HepG2 (cell line): ENCODE measurements around the gene IFT52. TPM values are rescaled to one million over a fixed set of nuclear protein-coding genes. Genes with fewer than 3 reads are reported as not detected.

Source experiments
- BCLAF1 ChIP-seq: fragments of 450-650 bp; IDR thresholded peaks from 2 replicates; pipeline ENCODE4 v1.6.1; 2017; ENCODE audit warnings: mild to moderate bottlenecking
- FOXK2 ChIP-seq: fragments of 450-650 bp; IDR thresholded peaks from 2 replicates; pipeline ENCODE4 v1.6.1; 2016
- HOXA5 ChIP-seq: sonication (generic); formaldehyde crosslinking; IDR thresholded peaks from 2 replicates; pipeline ENCODE4 v1.4.0; 2020; ENCODE audit warnings: missing genetic modification reagents
- IRF9 ChIP-seq: sonication (generic); formaldehyde crosslinking; IDR thresholded peaks from 2 replicates; pipeline ENCODE4 v1.8.0; 2022; ENCODE audit warnings: missing genetic modification reagents, mild to moderate bottlenecking, borderline replicate concordance
- KLF16 ChIP-seq, 2 experiments: sonication (generic) in 1 of 2; formaldehyde crosslinking in 1 of 2; IDR thresholded peaks; 2 replicates each; pipeline versions ENCODE4 v1.6.1 to v1.8.0; 2016 to 2023; ENCODE audit warnings: missing genetic modification reagents in 2 of 2, missing compliant biosample characterization in 1 of 2
- LBX2 ChIP-seq: sonication (generic); formaldehyde crosslinking; IDR thresholded peaks from 2 replicates; pipeline ENCODE4 v1.5.0; 2020; ENCODE audit warnings: missing genetic modification reagents, mild to moderate bottlenecking, borderline replicate concordance
- MAFG ChIP-seq: sonication (generic); formaldehyde crosslinking; IDR thresholded peaks from 2 replicates; pipeline ENCODE4 v1.5.1; 2020; ENCODE audit warnings: mild to moderate bottlenecking, missing genetic modification reagents
- NR2F2 ChIP-seq: IDR thresholded peaks from 2 replicates; pipeline ENCODE4 v1.6.1; 2012; ENCODE audit warnings: low read depth, inconsistent platforms, borderline replicate concordance
- NR2F6 ChIP-seq, 2 experiments: IDR thresholded peaks; 2 replicates each; pipeline ENCODE4 v1.6.1; 2016; ENCODE audit warnings: antibody characterized with exemption in 1 of 2, mild to moderate bottlenecking in 1 of 2
- PRDM10 ChIP-seq: sonication (generic); formaldehyde crosslinking; IDR thresholded peaks from 2 replicates; pipeline ENCODE4 v1.4.0; 2020; ENCODE audit warnings: low read depth, missing genetic modification reagents
- STAT5B ChIP-seq: sonication (generic); formaldehyde crosslinking; IDR thresholded peaks from 2 replicates; pipeline ENCODE4 v1.4.0; 2020; ENCODE audit warnings: missing genetic modification reagents
- ZNF235 ChIP-seq: sonication (generic); formaldehyde crosslinking; IDR thresholded peaks from 2 replicates; pipeline ENCODE4 v1.8.1; 2023; ENCODE audit warnings: mild to moderate bottlenecking, missing genetic modification reagents, borderline replicate concordance
- ZNF639 ChIP-seq: conservative IDR thresholded peaks from 2 replicates; pipeline ENCODE4 v1.6.1; 2018; ENCODE audit warnings: missing genetic modification reagents
- ZNF784 ChIP-seq: sonication (generic); formaldehyde crosslinking; IDR thresholded peaks from 2 replicates; pipeline ENCODE4 v1.5.1; 2020; ENCODE audit warnings: missing genetic modification reagents, mild to moderate bottlenecking, borderline replicate concordance
- ZNF816 ChIP-seq: sonication (generic); formaldehyde crosslinking; IDR thresholded peaks from 2 replicates; pipeline ENCODE4 v1.8.0; 2022; ENCODE audit warnings: missing genetic modification reagents, mild to moderate bottlenecking, borderline replicate concordance
- ZSCAN5A ChIP-seq: sonication (generic); formaldehyde crosslinking; IDR thresholded peaks from 2 replicates; pipeline ENCODE4 v1.8.0; 2022; ENCODE audit warnings: mild to moderate bottlenecking, missing genetic modification reagents, borderline replicate concordance
- polyA plus RNA-seq, 8 experiments: library from polyadenylated mRNA; depleted of rRNA in 3 of 8; stranded (reverse) in 7 of 8; unstranded in 1 of 8; fragments of >200 nt; fragmentation: Illumina TruSeq in 4 of 8; extraction: Trizol in 4 of 8; gene quantifications; 2 replicates each; pipeline versions ENCODE4 v1.2.1 to v1.2.3, GENCODE V29; 2011 to 2016; ENCODE audit warnings: low read depth in 4 of 8, missing spikeins in 1 of 8, mixed read lengths in 1 of 8; ENCODE audit not compliant: insufficient read depth in 1 of 8
- total RNA-seq, 5 experiments: library from RNA; depleted of rRNA; stranded (reverse); fragments of >200 nt; fragmentation: Illumina TruSeq; extraction: Trizol; gene quantifications; 2 replicates each; pipeline ENCODE4 v1.2.3, GENCODE V29; 2016; ENCODE audit warnings: low read depth in 1 of 5

The IFT52 gene
- total and polyA plus RNA-seq, 2 of the 13 experiments (the other 11 are each of a cell fraction or from before 2014, with no cell fraction given) = 48.0 to 64.0 TPM

- TF ChIP-seq ZSCAN5A (CRISPR knock-in tag) = no peak
- TF ChIP-seq KLF16 (CRISPR knock-in tag; IDR thresholded peaks at IDR 0.05) = no peak
- no peak for TF ChIP-seq ZNF816 (CRISPR knock-in tag)
- no peak for TF ChIP-seq NR2F2
- no peak for TF ChIP-seq STAT5B
- no peak for TF ChIP-seq FOXK2
- TF ChIP-seq ZNF784 (CRISPR knock-in tag) = no peak
- 0 out of 2 replicates have a peak, but pooled peaks have one; percentile 55 for TF ChIP-seq PRDM10 (CRISPR knock-in tag)
- TF ChIP-seq NR2F6 (IDR thresholded peaks at IDR 0.05) = no peak
- TF ChIP-seq NR2F6 (CRISPR knock-in tag; IDR thresholded peaks at IDR 0.05) = no peak
- no peak for TF ChIP-seq HOXA5 (CRISPR knock-in tag)
- no peak for TF ChIP-seq ZNF235 (CRISPR knock-in tag)
- no peak for TF ChIP-seq IRF9
- TF ChIP-seq MAFG = no peak
- TF ChIP-seq ZNF639 (CRISPR knock-in tag) = no peak
- no peak for TF ChIP-seq BCLAF1
- no peak for TF ChIP-seq LBX2 (CRISPR knock-in tag)
These were observed 101.3 kb downstream of the IFT52 start (continued) for GRCh38 chr20:43691928-43692524.
